ENCODE measurements around the gene OR2V2.
"Not testable (repeated sequence)": the region's sequence is repeated elsewhere in the genome, so short reads cannot be mapped to it uniquely, and the experiment has no call there.

Gene OR2V2

DNA sequence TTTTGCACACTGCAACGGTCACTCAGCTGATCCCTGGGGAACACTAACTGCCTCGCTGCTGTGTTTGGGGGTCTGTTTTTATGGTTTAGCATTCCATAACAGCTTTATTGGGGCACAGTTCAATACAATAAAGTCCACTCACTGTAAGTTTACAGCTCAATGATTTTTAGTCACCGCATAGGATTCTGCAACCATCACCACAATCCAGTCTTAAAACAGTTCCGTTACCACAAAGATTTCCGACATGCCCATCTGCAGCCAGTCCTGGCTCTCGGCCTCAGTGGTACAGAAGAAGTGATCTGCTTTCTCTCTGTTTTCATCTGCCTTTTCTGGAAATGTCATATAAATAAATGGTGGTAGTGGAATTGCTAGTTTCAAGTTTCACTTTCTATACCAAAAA lies 23.6 kb downstream of the OR2V2 start:
- no peak for DNase-seq

DNA sequence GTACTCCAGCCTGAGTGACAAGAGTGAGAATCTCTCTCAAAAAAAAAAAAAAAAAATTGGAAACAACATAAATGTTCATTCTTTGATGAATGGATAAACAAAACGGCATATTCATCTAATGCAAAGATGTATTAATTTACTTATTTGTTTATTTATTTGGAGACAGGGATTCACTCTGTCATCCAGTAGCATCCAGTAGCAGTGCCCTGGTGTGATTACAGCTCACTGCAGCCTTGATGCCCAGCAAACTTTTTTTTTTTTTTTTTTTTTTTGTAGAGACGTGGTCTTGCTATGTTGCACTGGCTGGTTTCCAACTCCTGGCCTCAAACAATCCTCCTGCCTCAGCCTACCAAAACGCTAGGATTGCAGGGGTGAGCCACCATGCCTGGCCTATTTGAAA lies 24.4 kb downstream of the OR2V2 start:
- no peak for DNase-seq

DNA sequence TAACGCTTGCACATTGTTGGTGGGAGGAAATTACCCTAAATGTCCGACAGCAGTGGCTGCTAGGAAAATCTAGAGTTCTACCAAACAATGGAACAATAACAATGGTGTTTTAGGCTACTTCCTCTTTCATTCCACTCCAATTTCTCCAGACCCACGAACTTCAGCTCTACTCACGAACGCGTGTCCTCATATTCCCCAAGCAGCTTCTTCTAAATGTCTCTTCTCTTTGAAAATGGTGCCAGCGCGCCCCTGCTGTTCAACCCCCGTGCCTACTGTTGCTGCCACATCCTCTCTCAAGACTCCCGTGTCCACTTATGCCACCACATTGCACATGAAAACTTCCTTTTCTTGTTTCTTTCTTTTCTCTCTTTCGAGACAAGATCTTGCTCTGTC lies 25.6 kb downstream of the OR2V2 start:
- no peak for DNase-seq

DNA sequence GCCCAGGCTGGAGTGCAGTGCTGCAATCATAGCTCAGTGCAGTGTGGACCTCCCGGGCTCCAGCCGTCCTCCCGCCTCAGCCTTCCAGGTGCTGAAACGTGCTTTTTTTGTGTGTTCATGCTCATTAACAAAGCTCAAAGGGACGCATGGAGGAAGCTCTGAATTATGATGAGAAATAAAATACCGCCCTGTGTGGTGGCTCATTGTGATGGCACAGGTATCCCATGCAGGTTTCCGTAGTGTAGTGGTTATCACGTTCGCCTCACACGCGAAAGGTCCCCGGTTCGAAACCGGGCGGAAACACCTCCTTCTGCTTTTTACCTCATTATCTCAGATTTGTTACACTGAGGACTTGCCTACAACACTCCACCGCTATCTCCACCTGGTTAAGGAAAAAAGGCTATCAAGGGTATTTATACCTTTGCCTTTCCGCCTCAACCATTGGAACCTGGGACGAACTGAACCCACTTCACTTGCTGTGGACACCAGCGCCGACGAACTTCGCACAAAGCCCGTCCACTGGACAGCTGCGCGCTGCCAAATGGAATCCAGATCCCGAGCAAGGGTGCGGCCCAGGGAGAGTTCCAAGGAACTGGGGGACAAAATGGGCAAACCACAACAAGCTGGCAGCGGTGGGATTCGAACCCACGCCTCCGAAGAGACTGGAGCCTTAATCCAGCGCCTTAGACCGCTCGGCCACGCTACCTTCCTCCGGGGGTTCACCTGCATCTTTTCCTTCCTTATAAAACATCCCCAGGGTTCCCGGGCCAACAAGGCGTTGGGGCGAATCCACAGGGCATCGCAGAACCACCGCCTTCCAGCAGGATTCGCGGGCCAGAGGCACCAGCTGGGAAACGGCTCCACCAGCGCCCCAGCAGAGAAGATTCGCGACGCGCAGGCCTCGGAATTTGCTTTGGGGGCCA lies 26.3 kb downstream of the OR2V2 start:
- no peak for DNase-seq

DNA sequence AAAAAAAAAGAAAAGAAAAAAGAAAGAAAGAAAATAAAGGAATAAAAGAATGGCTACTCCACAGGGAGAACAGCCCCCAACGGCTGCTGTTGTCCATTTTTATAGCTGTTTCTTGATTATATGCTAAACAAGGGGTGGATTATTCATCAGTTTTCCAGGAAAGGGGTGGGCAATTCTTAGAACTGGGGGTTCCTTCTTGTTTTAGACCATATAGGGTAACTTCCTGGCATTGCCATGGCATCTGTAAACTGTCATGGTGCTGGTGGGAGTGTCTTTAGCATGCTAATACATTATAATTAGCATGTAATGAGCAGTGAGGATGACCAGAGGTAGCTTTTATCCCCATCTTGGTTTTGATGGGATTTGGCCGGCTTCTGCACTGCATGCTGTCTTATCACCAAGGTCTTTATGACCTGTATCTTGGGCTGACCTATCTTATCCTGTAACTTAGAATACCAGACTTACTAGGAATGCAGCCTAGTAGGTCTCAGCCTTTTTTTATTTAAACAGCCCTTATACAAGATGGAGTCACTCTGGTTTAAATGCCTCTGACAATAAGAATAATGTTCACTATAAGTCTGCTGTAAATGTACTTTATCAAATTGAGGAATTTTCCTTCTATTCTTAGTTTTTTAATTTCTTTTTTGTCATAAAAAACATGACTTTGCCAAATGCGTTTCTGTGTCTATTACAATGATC lies 29.0 kb downstream of the OR2V2 start:
- DNase-seq: no peak

DNA sequence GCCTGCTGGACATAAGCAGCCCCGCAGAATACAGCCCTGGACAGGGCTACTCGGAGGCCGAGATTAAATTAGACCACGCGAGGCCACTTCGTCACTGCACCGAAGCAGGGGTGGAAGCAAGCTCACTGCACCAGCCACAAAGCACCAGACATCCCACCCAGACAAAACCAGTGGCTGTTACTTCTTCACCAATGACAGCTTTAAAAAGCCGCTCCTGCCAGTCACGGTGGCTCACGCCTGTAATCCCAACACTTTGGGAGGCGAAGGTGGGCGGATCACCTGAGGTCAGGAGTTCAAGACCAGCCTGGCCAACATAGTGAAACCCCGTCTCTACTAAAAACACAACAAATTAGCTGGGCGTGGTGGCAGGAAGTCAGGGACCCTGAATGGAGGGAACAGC lies 30.2 kb downstream of the OR2V2 start:
- not testable (repeated sequence) for DNase-seq

DNA sequence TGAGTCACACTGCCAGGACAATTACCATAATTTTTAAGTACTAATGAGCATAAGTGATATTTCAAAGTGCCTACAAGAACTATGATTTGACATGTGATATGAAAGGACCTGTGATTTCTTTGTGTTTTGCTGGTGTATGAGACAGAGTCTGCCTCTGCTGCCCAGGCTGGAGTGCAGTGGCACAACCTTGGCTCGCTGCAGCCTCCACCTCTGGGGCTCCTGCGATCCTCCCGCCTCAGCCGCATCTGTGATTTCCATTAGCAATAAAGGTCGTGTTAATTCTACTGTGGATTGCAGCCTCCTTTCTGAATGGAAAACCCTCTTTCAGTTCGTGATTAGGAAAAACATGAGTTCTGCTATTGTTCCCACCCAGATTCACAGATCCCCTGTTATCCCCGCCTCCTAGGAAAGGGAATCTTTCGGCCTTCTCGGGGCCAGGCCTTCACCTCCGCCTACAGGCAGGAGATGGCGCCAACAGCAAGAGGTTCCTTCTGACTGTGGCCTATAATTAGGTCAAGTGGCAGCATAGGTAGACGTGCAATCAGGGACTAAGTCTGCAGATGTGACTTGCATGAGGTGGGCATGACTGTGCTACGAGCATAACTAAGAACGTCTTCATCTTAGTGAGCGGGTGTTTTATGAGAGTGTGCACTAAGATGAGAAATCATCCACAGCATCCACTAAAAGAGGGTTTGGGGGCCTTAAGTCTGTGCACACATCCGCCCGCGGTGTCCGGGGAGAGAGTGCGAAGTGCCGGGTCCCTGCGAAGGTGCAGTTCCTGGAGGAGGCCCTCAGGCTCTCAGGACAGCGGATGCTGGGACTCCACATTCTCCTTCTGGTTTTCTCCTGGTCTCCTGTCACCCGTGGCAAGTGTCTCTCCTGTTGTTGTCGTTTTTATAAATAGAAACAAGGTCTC lies 34.5 kb downstream of the OR2V2 start:
- no peak for DNase-seq

DNA sequence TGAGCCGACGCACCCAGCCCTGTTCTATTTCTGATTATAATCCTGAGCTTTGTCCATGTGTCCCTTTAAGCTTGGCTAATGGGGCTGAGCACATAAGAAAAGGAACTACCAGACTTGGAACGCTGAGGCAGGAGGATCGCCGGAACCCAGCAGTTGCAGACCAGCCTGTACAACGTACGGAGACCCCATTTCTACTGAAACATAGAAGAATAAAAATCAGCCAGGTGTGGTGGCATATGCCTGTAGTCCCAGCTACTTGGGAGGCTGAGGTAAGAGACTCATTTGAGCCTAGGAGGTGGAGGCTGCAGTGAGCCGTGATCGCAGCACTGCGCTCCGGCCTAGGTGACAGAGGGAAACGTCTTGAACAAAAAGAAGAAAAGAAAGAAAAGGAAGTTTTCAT lies 35.3 kb downstream of the OR2V2 start:
- DNase-seq: no peak

DNA sequence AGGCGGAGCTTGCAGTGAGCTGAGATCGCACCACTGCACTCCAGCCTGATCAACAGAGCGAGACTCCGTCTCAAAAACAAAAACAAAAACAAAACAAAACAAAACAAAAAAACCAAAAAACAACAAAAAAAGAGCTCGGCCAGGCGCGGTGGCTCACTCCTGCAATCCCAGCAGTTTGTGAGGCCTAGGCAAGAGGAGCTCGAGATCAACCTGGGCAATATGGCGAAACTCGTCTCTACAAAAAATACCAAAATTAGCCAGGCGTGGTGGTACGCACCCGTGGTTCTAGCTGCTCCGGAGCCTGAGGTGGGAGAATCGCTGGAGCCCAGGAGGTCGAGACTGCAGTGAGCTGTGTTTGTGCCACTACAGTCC lies 37.4 kb downstream of the OR2V2 start:
- DNase-seq: no peak

DNA sequence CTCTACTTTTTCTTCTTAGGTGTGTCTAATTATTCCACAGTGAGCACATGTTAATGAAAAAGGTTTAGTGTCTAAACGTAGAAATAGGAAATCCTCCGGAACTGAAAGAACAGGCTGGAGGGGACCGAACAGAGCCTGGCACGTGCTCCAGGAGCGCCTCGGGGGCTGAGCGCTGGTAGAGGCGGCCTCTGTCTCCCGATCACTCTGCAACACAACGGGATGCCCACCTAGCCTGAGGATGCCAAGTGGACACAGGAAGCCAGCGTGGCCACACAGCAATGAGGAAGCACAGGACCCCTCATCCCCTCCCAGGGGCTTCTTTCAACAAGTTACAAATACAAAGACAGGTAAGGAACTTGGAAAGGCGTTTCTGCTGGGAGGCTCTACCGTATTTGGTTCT lies 38.2 kb downstream of the OR2V2 start:
- no peak for DNase-seq

DNA sequence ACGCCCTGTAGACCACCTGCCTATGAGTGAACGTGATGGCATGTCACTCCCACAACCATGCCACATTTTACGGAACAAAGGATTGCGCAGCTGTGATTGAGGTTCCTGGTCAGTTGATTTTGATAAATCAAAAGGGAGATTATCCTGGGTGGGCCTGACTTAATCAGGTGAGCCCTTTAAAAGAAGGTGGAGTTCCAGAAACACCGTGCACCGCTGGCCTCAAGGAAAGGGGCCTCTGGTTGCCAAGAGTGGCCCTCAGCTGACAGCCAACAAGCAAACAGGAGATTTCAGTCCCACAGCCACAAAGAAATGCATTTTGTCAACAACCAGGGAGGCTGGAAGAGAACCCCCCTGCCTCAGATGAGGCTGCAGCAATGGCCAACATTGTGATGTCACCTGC lies 38.6 kb downstream of the OR2V2 start:
- DNase-seq: no peak

DNA sequence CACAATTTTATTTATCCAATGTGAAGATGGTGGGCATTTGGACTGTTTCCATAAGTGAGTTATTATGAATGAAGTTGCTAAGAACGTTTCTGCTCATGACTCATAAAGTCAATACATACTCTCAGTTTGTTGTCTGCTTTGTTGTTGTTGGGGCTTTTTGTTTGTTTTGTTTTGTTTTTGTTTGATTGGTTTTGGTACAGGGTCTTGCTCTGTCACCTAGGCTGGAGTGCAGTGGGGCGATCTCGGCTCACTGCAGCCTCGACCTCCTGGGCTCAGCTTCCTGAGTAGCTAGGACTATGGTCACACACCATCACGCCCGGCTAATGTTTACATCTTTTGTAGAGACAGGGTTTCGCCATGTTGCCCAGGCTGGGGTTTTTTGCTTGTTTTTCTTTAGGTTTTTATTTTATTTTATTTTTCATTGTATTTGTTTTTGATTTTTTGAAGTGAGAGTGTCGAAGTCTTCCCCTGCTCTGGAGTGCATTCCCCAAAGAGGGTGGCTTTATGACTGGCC lies 39.7 kb downstream of the OR2V2 start:
- DNase-seq: no peak

DNA sequence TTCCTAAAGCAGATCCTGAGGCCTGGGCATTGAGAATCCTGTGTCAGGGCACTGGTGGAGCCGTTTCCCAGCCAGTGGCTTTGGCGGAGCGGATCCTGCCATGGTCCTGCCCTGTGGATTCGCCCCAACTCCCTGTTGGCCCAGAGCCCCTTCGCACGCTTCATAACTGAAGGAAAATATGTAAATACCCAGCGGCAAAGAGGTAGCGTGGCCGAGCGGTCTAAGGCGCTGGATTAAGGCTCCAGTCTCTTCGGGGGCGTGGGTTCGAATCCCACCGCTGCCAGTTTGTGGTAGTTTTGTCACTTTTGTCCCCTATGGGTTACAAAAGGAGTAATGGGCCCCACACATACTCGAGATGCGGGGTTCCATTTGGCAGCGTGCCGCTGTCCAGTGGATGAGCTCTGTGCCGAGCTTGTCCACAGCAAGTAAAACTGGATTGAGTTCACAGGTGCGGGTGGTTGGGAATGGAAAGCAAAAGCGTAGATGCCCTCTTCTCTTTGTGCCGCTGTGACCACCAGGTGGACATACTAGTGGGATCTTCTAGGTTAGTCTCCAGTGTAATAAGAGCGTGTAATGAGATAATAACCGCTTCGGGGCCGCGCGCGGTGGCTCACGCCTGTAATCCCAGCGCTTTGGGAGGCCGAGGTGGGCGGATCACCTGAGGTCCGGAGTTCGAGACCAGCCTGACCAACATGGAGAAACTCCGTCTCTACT lies 40.3 kb downstream of the OR2V2 start:
- DNase-seq: no peak

DNA sequence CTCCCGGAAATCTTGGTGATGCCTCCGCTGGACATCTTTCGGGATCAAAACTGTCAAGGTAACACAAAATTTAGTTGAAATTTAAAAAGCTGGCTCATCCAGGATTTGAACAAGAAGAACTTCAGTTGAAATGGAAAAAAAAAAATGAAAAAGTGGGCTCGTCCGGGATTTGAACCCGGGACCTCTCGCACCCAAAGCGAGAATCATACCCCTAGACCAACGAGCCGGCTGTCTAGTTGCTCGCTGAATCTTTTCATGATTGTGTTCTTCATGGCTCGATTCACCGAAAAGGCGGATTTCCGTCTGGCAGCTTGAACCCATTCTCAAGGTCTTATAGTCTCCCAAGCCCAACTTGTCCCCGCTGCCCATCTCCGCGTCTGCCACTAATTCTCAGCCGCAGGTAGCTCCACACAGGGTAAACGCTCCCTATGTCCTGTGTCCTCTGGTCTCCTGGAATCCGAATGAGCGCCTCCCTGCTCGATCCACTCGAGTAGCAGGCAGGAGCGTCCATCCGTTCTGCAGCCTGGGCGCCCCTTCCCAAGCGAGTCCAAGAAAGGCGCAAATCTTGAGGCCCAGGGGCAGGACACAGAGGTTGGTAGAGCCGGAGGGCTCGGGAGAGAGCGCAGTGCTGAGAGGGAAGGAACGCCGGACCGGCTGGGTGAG lies 41.4 kb downstream of the OR2V2 start:
- DNase-seq: no peak

DNA sequence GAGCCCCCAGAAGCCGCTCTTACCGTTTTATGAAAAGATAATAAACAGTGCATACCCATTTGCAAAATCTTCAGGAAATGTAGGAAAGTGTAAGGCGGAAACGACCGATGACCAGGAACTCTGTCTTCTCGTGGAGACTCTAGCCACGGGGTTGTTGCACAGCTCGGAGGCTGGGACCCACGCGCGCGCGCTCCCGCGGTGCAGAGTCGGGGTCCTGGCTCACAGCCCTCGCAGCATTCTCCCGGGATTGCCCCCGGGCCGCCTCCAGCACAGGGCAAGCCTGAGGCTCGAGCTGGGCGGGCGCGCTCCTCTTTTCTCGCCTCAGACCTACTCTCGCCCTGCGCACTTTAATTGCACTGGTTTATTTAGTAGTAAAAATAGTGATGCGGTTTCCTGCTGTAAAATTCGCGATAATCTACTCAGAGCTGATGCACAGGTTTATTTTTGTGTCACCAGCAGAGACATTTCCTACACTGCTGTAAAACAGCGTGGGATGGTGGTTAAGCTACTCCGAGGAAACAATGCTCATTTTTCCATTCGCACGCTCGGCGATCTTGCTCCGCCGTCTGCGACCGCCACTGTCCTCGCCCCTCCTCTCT lies 42.1 kb downstream of the OR2V2 start:
- no peak for DNase-seq

DNA sequence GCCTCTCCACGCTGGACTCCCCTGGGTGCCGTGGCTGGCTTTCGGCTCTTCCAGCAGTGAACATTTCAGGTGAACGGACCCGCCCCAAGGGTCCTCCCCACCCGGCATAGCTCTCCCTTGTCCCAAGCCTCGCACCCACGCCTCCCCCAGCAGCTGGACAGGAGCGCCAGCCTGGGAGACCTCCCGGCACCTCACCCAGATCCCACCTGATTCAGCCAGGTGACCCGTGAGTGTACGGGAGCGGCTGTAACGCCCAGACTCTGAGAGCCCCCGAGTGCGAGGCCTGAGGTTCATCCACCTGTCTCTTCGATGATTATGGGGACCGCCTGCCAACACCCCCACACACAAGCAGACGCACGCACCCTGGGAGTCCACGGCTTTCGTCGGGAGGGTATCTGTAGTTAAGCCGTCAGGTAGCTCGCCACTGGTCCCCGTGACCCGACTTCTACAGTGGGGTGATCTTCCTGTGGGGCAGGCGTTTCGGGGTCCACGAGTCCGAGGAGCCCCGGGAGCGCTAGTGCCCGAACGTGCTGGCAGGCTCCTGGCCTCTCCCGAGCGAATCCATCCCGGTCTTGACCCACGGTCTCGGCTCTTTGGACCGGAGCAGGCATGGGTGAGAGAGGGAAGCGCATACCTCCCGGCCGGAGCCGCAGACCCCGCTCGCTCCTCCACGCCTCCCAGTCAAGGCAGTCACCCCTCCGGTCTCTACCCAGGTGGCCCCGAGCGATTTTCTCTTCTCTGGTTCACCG lies 42.8 kb downstream of the OR2V2 start:
- no peak for DNase-seq

DNA sequence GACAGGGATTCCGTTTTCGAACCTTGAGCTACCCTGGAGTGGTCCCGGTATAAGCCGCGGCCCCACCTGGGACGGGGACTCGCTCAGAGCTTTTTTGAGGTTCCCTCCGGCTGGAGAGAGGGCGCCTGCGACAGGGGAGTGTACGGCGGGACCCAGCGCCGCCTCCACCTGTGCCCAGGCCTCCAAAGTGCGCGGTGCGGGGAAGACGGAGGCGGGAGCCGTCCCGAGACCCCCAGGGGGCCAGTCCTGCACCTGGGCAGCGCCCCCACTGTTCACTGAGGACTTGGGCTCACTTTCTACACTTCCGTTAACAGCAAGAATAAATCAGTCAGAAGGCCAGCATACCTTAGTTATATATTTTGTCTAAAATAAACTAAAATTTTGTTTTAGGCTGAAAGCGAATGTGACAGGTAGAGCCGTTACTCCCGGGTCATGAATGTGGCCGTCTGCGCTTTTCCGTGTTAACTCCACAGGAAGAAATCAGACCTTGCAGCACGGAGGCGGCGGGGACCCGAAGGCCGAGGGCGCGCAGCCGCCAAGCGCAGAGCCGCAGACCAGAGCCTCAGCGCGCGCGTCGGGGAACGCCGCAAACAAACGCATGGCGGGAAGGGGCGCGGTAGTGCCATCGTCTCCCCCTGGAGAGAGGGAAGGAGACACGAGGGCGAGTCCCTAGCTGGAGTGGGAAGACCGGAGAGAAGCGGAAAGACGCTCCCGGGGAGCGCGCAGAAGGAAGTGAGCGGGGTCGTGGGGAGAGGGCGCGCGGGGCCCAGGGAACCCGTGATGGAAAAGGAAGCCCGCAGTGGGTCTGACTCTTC lies 43.5 kb downstream of the OR2V2 start:
- no peak for DNase-seq

DNA sequence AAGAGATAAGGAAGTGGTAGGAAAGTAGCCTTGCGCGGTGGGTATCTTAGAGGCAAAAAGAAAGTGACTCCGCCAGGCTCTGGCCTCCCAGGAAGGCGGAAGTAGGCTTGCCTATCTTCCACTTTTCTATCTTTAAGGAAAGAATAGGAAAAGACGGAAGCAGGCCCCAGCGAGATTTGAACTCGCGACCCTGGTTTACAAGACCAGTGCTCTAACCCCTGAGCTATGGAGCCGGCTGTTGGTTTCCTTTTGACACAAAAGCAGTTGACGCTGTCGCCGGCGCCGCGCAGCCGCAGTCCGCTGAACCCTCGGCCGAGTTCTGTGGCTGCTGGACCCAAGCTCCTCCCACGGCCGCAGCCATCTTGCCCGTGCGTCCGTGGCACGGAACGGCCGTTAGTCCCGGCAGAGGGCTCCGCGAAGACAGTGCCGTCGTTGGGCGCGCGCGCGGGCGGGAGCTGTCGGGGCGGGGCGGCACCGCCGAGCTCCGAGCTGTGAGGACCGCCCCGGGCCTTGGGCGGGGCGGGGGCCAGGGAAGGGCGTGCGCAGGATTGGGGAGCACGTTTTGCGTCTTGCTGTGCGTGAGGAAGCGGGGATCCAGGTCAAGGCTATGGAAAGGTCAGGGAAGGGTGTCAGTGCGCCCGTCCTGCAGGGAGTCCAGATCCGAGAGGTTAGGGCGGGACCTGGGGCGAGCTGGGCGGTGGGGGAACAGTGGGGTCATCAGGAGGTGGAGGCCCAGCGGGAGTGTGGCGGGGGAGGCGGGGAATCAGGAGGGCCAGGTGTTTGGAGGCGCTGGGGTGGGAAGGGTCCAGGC lies 44.3 kb downstream of the OR2V2 start:
- DNase-seq: no peak

Measured in GF-D8 (cell line).